ENCODE measurements around the gene ZNF101.

Gene ZNF101

DNA sequence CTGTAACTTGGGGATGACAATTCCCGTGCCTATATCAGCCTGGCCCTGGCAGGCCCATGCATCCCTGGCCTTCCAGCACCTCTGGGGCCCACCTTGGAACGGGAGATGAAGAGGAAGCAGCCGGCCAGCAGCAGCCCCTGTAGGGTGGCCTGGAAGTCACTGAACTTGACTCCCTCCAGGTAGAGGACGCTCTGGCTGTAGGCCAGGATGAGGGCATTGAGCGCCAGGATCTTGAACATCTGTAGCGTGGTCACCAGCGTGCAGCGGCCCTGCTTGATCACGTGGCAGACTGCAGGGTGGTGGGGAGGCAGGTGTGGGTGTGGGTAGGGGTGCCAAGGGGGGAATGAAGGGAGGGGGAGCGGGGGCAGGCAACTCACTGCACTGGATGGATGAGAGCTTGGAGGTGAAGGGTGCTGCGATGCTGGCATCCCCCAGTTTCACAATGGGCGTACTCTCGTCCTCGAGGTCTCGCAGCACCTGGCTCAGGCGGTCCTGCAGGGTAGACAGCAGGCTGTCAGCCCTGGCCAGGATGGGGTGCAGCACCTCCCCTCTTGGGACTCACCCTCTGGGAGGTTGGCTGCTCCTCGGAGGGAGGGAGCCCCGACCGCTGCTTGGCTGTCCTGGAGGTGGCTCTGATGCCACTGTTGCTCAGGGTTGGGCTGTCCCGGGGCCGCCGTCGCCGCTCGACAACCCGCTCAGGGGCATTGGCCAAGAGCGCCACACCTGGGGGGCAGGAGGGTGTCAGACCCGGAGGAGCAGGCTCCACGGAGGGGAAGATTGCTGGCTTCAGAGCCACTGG is 21.4 kb upstream of the ZNF101 start:
- Histone ChIP-seq H3K4me2 (ENCODE audit: low read length) (no peak overlapping the region), H2AFZ (ENCODE audit: low read depth, low read length) (no peak overlapping the region), H3K27me3 (ENCODE audit: low read depth, low read length) (no peaks in the 10 kb centered on the region), H4K20me1 (ENCODE audit: insufficient read depth, low read length) (no peaks in the 10 kb centered on the region), H3K79me2 (ENCODE audit: low read length) (peaks cover 12% of the 10 kb centered on the region), H3K9ac (ENCODE audit: low read length) (no peak overlapping the region), H3K4me3 (ENCODE audit: low read length) (no peak overlapping the region), H3K36me3 (replicated peaks; ENCODE audit: low read depth, low read length) (peaks cover 64% of the 10 kb centered on the region), H3K27ac (ENCODE audit: low read length) (no peak overlapping the region), H3K9me3 (ENCODE audit: insufficient read depth, low read length) (no peaks in the 10 kb centered on the region), H3K4me1 (ENCODE audit: low read length) (peaks cover 10% of the 10 kb centered on the region)
- TF ChIP-seq, protein P1, sequence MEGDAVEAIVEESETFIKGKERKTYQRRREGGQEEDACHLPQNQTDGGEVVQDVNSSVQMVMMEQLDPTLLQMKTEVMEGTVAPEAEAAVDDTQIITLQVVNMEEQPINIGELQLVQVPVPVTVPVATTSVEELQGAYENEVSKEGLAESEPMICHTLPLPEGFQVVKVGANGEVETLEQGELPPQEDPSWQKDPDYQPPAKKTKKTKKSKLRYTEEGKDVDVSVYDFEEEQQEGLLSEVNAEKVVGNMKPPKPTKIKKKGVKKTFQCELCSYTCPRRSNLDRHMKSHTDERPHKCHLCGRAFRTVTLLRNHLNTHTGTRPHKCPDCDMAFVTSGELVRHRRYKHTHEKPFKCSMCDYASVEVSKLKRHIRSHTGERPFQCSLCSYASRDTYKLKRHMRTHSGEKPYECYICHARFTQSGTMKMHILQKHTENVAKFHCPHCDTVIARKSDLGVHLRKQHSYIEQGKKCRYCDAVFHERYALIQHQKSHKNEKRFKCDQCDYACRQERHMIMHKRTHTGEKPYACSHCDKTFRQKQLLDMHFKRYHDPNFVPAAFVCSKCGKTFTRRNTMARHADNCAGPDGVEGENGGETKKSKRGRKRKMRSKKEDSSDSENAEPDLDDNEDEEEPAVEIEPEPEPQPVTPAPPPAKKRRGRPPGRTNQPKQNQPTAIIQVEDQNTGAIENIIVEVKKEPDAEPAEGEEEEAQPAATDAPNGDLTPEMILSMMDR (IDR thresholded peaks at IDR 0.05; ENCODE audit: low read depth, low read length) = no peak
- no peak for TF ChIP-seq EZH2phosphoT487 (IDR thresholded peaks at IDR 0.05; ENCODE audit: low read depth)

DNA sequence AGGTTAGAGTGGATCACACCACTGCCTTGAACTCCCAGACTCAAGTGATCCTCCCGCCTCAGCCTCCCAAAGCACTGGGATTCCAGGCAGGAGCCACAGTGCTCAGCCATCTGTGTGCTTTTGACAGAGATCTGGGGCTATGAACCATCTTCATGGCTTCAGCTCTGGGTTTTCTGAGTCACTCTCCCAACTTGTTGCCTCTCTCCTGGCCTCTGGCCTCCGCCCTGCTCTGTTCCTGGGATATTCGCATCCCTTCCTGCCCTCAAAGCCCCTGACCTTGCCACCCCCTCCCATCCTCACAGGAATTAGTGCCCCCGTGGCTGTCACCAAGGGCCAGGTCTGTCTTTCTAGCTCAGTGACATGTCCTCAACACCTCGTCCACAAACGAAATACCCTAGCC is 19.5 kb upstream of the ZNF101 start:
- Histone ChIP-seq H3K27ac (ENCODE audit: low read length) (no peak overlapping the region), H3K36me3 (replicated peaks; ENCODE audit: low read depth, low read length) (peaks cover 80% of the 10 kb centered on the region), H3K27me3 (ENCODE audit: low read depth, low read length) (no peaks in the 10 kb centered on the region), H3K4me3 (ENCODE audit: low read length) (no peak overlapping the region), H4K20me1 (ENCODE audit: insufficient read depth, low read length) (no peaks in the 10 kb centered on the region), H3K9ac (ENCODE audit: low read length) (no peak overlapping the region), H3K4me2 (ENCODE audit: low read length) (no peak overlapping the region), H3K4me1 (ENCODE audit: low read length) (peaks cover 1% of the 10 kb centered on the region), H3K9me3 (ENCODE audit: insufficient read depth, low read length) (no peaks in the 10 kb centered on the region), H3K79me2 (ENCODE audit: low read length) (no peaks in the 10 kb centered on the region), H2AFZ (ENCODE audit: low read depth, low read length) (no peak overlapping the region)
- TF ChIP-seq, protein P1 (IDR thresholded peaks at IDR 0.05; ENCODE audit: low read depth, low read length) = no peak
- TF ChIP-seq EZH2phosphoT487 (IDR thresholded peaks at IDR 0.05; ENCODE audit: low read depth) = no peak

GRCh38 chr19:19649580-19649995 is 19.1 kb upstream of the ZNF101 start:
- Histone ChIP-seq H3K4me2 (ENCODE audit: low read length) (no peak overlapping the region), H3K9me3 (ENCODE audit: insufficient read depth, low read length) (no peaks in the 10 kb centered on the region), H3K27me3 (ENCODE audit: low read depth, low read length) (no peaks in the 10 kb centered on the region), H3K4me1 (ENCODE audit: low read length) (no peaks in the 10 kb centered on the region), H3K36me3 (replicated peaks; ENCODE audit: low read depth, low read length) (peaks cover 82% of the 10 kb centered on the region), H3K4me3 (ENCODE audit: low read length) (no peak overlapping the region), H3K9ac (ENCODE audit: low read length) (no peak overlapping the region), H2AFZ (ENCODE audit: low read depth, low read length) (no peak overlapping the region), H3K79me2 (ENCODE audit: low read length) (no peaks in the 10 kb centered on the region), H4K20me1 (ENCODE audit: insufficient read depth, low read length) (no peaks in the 10 kb centered on the region), H3K27ac (ENCODE audit: low read length) (no peak overlapping the region)
- no peak for TF ChIP-seq EZH2phosphoT487 (IDR thresholded peaks at IDR 0.05; ENCODE audit: low read depth)
- TF ChIP-seq, protein P1 (IDR thresholded peaks at IDR 0.05; ENCODE audit: low read depth, low read length) = no peak

DNA sequence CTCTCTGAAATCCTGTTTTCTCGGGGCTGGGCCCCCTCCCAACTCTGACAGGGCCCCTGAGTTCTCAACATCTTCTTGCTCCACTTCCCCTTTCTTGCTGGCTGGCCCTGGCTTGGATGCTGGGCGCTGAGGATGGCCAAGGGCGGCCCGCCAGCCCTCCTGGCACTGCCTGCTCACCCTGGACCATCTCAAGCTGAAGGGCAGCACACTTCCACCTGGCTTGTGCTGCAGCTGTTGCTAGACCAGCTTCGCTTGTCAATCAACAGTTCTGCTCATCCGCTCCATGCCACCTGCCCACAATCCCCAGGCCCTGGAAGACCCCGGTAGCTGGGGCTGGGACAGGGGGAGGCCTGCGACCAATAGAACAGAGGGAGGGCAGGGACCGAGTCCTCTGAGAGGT is 18.3 kb upstream of the ZNF101 start:
- Histone ChIP-seq H3K9me3 (ENCODE audit: insufficient read depth, low read length) (no peaks in the 10 kb centered on the region), H3K36me3 (replicated peaks; ENCODE audit: low read depth, low read length) (peaks cover 83% of the 10 kb centered on the region), H3K4me3 (ENCODE audit: low read length) (no peak overlapping the region), H3K27ac (ENCODE audit: low read length) (no peak overlapping the region), H3K27me3 (ENCODE audit: low read depth, low read length) (no peaks in the 10 kb centered on the region), H3K4me1 (ENCODE audit: low read length) (no peaks in the 10 kb centered on the region), H3K4me2 (ENCODE audit: low read length) (no peak overlapping the region), H3K9ac (ENCODE audit: low read length) (no peak overlapping the region), H3K79me2 (ENCODE audit: low read length) (no peaks in the 10 kb centered on the region), H2AFZ (ENCODE audit: low read depth, low read length) (no peak overlapping the region), H4K20me1 (ENCODE audit: insufficient read depth, low read length) (no peaks in the 10 kb centered on the region)
- TF ChIP-seq EZH2phosphoT487 (IDR thresholded peaks at IDR 0.05; ENCODE audit: low read depth) = no peak
- TF ChIP-seq, protein P1 (IDR thresholded peaks at IDR 0.05; ENCODE audit: low read depth, low read length) = no peak

Data from OCI-LY3 (cell line).